Breast epithelium (tissue), 3 donors: Measurements from ENCODE around the gene ABHD2.
"Not testable (repeated sequence)": the region's sequence is repeated elsewhere in the genome, so short reads cannot be mapped to it uniquely, and the experiment has no call there.

Experiments
- POLR2A ChIP-seq: fragments of 450-650 bp; IDR thresholded peaks from one replicate; pipeline ENCODE4 v1.6.1; 2016; ENCODE audit warnings: antibody characterized with exemption, mild to moderate bottlenecking, moderate library complexity
- POLR2AphosphoS5 ChIP-seq, 3 donors: sonication (generic); formaldehyde crosslinking; IDR thresholded peaks; one replicate each; pipeline ENCODE4 v1.6.1; 2017; ENCODE audit warnings: antibody characterized with exemption in 3 of 3
- TF ChIP-seq, protein P1 (sequence below), 3 donors: fragments of 450-650 bp; IDR thresholded peaks; one replicate each; pipeline ENCODE4 v1.5.1; 2016 to 2017; ENCODE audit warnings: antibody characterized with exemption in 3 of 3, mild to moderate bottlenecking in 3 of 3, moderate library complexity in 3 of 3

- TF ChIP-seq, protein P1, sequence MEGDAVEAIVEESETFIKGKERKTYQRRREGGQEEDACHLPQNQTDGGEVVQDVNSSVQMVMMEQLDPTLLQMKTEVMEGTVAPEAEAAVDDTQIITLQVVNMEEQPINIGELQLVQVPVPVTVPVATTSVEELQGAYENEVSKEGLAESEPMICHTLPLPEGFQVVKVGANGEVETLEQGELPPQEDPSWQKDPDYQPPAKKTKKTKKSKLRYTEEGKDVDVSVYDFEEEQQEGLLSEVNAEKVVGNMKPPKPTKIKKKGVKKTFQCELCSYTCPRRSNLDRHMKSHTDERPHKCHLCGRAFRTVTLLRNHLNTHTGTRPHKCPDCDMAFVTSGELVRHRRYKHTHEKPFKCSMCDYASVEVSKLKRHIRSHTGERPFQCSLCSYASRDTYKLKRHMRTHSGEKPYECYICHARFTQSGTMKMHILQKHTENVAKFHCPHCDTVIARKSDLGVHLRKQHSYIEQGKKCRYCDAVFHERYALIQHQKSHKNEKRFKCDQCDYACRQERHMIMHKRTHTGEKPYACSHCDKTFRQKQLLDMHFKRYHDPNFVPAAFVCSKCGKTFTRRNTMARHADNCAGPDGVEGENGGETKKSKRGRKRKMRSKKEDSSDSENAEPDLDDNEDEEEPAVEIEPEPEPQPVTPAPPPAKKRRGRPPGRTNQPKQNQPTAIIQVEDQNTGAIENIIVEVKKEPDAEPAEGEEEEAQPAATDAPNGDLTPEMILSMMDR (IDR thresholded peaks at IDR 0.05), result not testable (repeated sequence)
- not testable (repeated sequence) for TF ChIP-seq POLR2A; POLR2AphosphoS5 (IDR thresholded peaks at IDR 0.05)
These were observed 52.9 kb downstream of the ABHD2 start for GRCh38 chr15:89141159-89141558.
